ENCODE results near the gene PNMT.

Gene PNMT

GRCh38 chr17:39683295-39683939, 15.2 kb downstream of the PNMT start:
- H3K27ac ChIP-seq = no peak overlapping the region
- TF ChIP-seq CTCF (conservative IDR thresholded peaks at IDR 0.05) (no peak), ZFX (IDR thresholded peaks at IDR 0.05) (no peak)

GRCh38 chr17:39684369-39685192, 16.3 kb downstream of the PNMT start:
- no peak for TF ChIP-seq CTCF (conservative IDR thresholded peaks at IDR 0.05)
- TF ChIP-seq ZFX (IDR thresholded peaks at IDR 0.05) = no peak
- no peak overlapping the region for H3K27ac ChIP-seq

GRCh38 chr17:39687101-39687545, 18.9 kb downstream of the PNMT start:
- peak overlapping the region; percentile 86 for H3K27ac ChIP-seq
- TF ChIP-seq ZFX (IDR thresholded peaks at IDR 0.05) (no peak), CTCF (conservative IDR thresholded peaks at IDR 0.05) (no peak)

GRCh38 chr17:39687546-39688474, 19.6 kb downstream of the PNMT start, which contains the start of gene PGAP3:
Gene PGAP3 (minus strand): TSS chr17:39688057. CDS start chr17:39688014, 43 bp downstream.
- no peak for TF ChIP-seq ZFX (IDR thresholded peaks at IDR 0.05)
- no peak for TF ChIP-seq CTCF (conservative IDR thresholded peaks at IDR 0.05)
- peak within 1 kb of the TSS; percentile 86 for H3K27ac ChIP-seq

- no peak for TF ChIP-seq ZFX (IDR thresholded peaks at IDR 0.05)
- peak overlapping the region; percentile 86 for H3K27ac ChIP-seq
Measured at GRCh38 chr17:39688475-39688835, 20.2 kb downstream of the PNMT start.

GRCh38 chr17:39688945-39689344, 20.7 kb downstream of the PNMT start:
- peak overlapping the region; percentile 86 for H3K27ac ChIP-seq
- TF ChIP-seq CTCF (conservative IDR thresholded peaks at IDR 0.05) = no peak
- TF ChIP-seq ZFX (IDR thresholded peaks at IDR 0.05) = no peak

- TF ChIP-seq ZFX (IDR thresholded peaks at IDR 0.05) = no peak
- no peak for TF ChIP-seq CTCF (conservative IDR thresholded peaks at IDR 0.05)
Measured at GRCh38 chr17:39694593-39694992, 26.3 kb downstream of the PNMT start.

More at GRCh38 chr17:39694593-39694992, 26.3 kb downstream of the PNMT start:
- H3K27ac ChIP-seq = no peak overlapping the region
